Tibial nerve (tissue), 4 donors: ENCODE data around the gene AXDND1.

Source experiments
- CTCF ChIP-seq, 5 experiments: fragments of 200-600 bp in 3 of 5; fragments of 450-650 bp in 2 of 5; sonication (generic) in 3 of 5; IDR thresholded peaks; one replicate each; pipeline ENCODE4 v1.5.1; 2016 to 2019; ENCODE audit warnings: antibody characterized with exemption in 5 of 5, mild to moderate bottlenecking in 3 of 5, moderate library complexity in 2 of 5
- EP300 ChIP-seq, 2 donors: sonication (generic); formaldehyde crosslinking; IDR thresholded peaks; one replicate each; pipeline ENCODE4 v1.6.1; 2017; ENCODE audit warnings: antibody characterized with exemption in 2 of 2, mild to moderate bottlenecking in 1 of 2
- POLR2A ChIP-seq, 2 donors: fragments of 450-650 bp; IDR thresholded peaks; one replicate each; pipeline ENCODE4 v1.6.1; 2017; ENCODE audit warnings: antibody characterized with exemption in 2 of 2, mild to moderate bottlenecking in 2 of 2, moderate library complexity in 2 of 2

- TF ChIP-seq POLR2A (IDR thresholded peaks at IDR 0.05) = no peak
- TF ChIP-seq CTCF (IDR thresholded peaks at IDR 0.05) = peak in 3 of 5 experiments; percentile 36 to 41 (median 39)
- no peak for TF ChIP-seq EP300 (IDR thresholded peaks at IDR 0.05)
These were observed 220.5 kb downstream of the AXDND1 start for GRCh38 chr1:179586107-179586823.
